Measurements from ENCODE around the gene VEGFC. TPM values are rescaled to one million over a fixed set of nuclear protein-coding genes. Genes with fewer than 3 reads are reported as not detected.

The VEGFC gene
- total RNA-seq, 2 donors from 2014 or later: not detected

DNA sequence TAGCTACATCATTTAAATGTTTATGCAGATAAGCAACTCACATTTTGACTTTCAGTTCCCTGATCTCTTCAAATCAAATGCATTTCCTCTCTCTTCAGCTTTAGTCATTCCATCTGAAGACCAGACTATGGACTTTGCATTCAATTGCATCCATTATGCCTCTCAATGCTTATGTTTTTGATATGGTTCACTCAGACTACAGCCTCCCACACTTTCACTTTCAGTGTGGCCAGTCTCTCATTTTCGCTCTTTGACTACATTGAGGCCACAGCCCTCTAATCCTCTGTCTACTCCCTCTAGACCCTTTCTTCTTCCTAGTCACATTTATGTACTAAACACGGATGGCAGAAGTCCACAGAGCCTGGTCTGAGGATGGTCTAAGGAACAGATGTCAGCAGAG lies 24.5 kb upstream of the VEGFC start:
- Mint-ChIP-seq H3K4me3 (no peak overlapping the region), H3K4me1 (ENCODE audit: low read depth) (no peaks in the 10 kb centered on the region), H3K27me3 (ENCODE audit: low read depth) (no peaks in the 10 kb centered on the region), H3K27ac (no peak overlapping the region), H3K9me3 (no peaks in the 10 kb centered on the region), H3K36me3 (ENCODE audit: insufficient read depth in 2 of 2) (no peaks in the 10 kb centered on the region)
- DNase-seq: no peak
- ATAC-seq (replicated peaks in 1 of 2): no peak

DNA sequence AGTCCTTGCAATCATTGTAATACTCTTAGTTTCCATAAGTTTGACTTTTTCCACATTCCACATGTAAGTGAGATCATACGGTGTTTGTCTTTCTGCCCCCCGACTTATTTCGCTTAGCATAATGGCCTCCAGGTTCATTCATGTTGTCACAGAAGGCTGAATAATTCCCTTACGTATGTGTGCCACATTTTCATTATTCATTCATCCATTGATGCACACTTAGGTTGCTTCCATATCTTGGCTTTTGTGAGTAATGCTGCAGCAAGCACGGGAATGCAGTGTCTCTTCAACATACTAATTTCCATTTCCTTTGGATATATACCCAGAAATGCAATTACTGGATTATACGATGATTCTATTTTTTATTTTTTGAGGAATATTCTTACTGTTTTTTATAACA lies 22.0 kb upstream of the VEGFC start:
- Mint-ChIP-seq H3K27ac (no peak overlapping the region), H3K36me3 (ENCODE audit: insufficient read depth in 2 of 2) (no peaks in the 10 kb centered on the region)

GRCh38 chr4:176810481-176811249 lies 17.9 kb upstream of the VEGFC start:
- Mint-ChIP-seq H3K9me3 (peaks cover 10 to 11% of the 10 kb centered on the region in 2 donors), H3K36me3 (ENCODE audit: insufficient read depth in 2 of 2) (peaks cover 0 to 2% of the 10 kb centered on the region in 2 donors), H3K27ac (no peak overlapping the region), H3K27me3 (ENCODE audit: low read depth) (no peaks in the 10 kb centered on the region), H3K4me1 (ENCODE audit: low read depth) (no peaks in the 10 kb centered on the region), H3K4me3 (no peak overlapping the region)
- ATAC-seq (replicated peaks in 1 of 2) (no peak), DNase-seq (no peak)

More for the DNA sequence above, 22.0 kb upstream of the VEGFC start:
- H3K4me1 Mint-ChIP-seq (ENCODE audit: low read depth): no peaks in the 10 kb centered on the region
- ATAC-seq (replicated peaks in 1 of 2) (no peak), DNase-seq (no peak)
- no peak overlapping the region for H3K4me3 Mint-ChIP-seq
- H3K9me3 Mint-ChIP-seq: no peaks in the 10 kb centered on the region
- H3K27me3 Mint-ChIP-seq (ENCODE audit: low read depth): no peaks in the 10 kb centered on the region

DNA sequence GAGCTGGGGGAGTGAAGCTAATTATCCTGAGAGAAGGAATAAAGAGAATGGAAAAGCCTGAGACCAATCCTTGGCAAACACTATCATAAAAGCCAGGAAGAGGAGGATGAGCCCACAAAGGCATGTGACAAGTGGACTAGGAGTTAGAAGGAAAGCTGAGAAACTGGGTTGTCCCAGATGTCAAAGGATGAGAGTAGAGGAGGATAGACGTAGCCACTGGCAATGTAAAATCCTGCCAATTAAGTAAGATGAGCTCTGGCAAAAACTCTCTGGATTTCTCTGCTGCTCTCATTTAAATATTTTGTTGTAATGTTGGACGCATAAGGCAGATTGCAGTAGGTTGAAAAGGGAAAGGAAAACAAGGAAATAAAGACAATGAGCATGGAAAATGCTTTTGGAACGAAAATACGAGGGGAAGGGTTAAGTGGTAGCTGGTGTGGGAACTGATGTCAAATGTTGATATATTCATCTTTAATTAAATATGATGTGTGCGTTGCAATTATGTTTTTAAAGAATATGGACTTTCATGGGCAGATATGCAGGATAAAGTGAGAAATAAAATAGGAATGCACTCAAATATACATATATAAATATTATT lies 14.2 kb upstream of the VEGFC start:
- H3K27me3 Mint-ChIP-seq (ENCODE audit: low read depth): no peaks in the 10 kb centered on the region
- peaks cover 10 to 11% of the 10 kb centered on the region in 2 donors for H3K9me3 Mint-ChIP-seq
- no peak overlapping the region for H3K4me3 Mint-ChIP-seq
- H3K36me3 Mint-ChIP-seq (ENCODE audit: insufficient read depth in 2 of 2): peaks cover 0 to 2% of the 10 kb centered on the region in 2 donors
- no peak overlapping the region for H3K27ac Mint-ChIP-seq
- H3K4me1 Mint-ChIP-seq (ENCODE audit: low read depth): no peaks in the 10 kb centered on the region
- ATAC-seq (replicated peaks in 1 of 2) (no peak), DNase-seq (no peak)

DNA sequence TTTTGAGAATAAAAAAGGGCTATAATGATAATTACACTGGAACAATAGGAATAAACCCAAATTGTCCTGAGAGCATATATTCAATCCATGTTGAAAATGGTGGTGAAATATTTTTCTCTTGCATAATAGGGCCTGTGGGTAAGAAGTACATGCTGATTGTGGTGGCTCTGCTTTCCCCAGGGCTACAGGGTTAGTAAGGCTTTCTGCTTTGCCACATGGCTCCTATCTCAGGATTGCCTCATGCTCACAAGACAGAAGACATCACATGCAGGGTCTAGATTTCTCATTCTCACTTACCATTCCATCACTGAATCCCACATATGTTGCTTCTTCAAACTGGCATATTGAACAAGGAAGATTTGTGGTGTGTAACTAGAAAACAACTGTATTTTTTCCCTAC lies 12.4 kb upstream of the VEGFC start:
- H3K27me3 Mint-ChIP-seq (ENCODE audit: low read depth): no peaks in the 10 kb centered on the region
- no peak overlapping the region for H3K4me3 Mint-ChIP-seq
- no peak overlapping the region for H3K27ac Mint-ChIP-seq
- no peaks in the 10 kb centered on the region for H3K4me1 Mint-ChIP-seq (ENCODE audit: low read depth)
- DNase-seq: no peak
- peaks cover 0 to 2% of the 10 kb centered on the region in 2 donors for H3K36me3 Mint-ChIP-seq (ENCODE audit: insufficient read depth in 2 of 2)
- no peak for ATAC-seq (replicated peaks in 1 of 2)
- peaks cover 10 to 11% of the 10 kb centered on the region in 2 donors for H3K9me3 Mint-ChIP-seq

DNA sequence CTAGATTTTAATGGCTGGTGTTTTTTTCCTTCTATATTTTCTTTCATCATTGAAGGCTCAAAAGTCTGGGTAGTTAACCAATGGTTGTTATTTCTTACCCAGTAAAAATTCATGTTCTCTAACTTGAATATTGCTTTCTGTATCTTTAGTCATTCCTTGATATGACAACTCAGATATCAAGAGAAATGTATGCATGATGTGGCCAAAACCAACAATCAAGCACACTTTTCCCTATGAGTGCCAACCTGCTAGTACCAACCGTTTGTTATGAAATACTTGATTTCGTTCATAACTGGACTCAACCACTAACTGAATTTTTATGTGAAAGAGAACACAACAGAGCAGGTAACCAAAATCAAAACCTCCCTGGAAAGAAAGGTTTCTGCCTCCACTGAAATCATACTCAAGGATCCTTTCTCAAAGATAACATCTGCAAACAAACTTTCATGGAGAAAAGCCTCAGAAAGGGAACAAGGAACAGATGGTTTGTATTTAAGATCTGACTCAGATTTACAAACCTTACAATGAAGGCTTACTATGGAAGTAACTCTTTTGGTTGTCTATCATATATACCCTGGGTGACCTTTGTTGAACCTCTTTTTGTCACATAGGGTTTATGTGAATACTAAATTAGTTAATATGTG lies 8.3 kb upstream of the VEGFC start:
- Mint-ChIP-seq H3K36me3 (ENCODE audit: insufficient read depth in 2 of 2) (no peaks in the 10 kb centered on the region), H3K9me3 (peaks cover 0 to 1% of the 10 kb centered on the region in 2 donors), H3K4me3 (no peak overlapping the region), H3K4me1 (ENCODE audit: low read depth) (no peaks in the 10 kb centered on the region), H3K27me3 (ENCODE audit: low read depth) (peaks cover 6% of the 10 kb centered on the region), H3K27ac (no peak overlapping the region)
- DNase-seq (no peak), ATAC-seq (replicated peaks in 1 of 2) (no peak)

DNA sequence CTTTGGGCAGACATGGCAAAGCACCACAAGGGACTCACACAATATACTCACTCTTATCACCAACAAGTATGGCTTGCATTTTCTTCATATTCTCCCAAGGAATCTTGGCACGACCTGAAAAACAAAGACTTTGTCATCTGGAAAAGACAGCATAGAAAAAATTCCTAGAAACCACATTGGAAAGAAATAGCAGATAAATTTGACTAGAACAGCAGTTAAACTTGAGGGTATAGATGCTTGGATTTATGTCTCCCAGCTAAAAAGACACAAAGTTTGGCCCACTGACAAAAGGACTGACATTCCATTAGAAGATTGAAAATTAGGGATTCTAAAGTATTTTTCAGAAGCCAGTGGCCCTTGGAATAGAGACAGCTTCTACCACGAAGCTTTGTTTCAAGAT lies 6.9 kb upstream of the VEGFC start:
- H3K27ac Mint-ChIP-seq: no peak overlapping the region
- no peak overlapping the region for H3K4me3 Mint-ChIP-seq
- no peak for ATAC-seq (replicated peaks in 1 of 2)
- peaks cover 0 to 1% of the 10 kb centered on the region in 2 donors for H3K9me3 Mint-ChIP-seq
- no peaks in the 10 kb centered on the region for H3K4me1 Mint-ChIP-seq (ENCODE audit: low read depth)
- H3K36me3 Mint-ChIP-seq (ENCODE audit: insufficient read depth in 2 of 2): no peaks in the 10 kb centered on the region
- H3K27me3 Mint-ChIP-seq (ENCODE audit: low read depth): peaks cover 7% of the 10 kb centered on the region
- no peak for DNase-seq

GRCh38 chr4:176798540-176798939 lies 5.8 kb upstream of the VEGFC start:
- DNase-seq (no peak), ATAC-seq (replicated peaks in 1 of 2) (no peak)
- Mint-ChIP-seq H3K27me3 (ENCODE audit: low read depth) (peaks cover 19% of the 10 kb centered on the region), H3K36me3 (ENCODE audit: insufficient read depth in 2 of 2) (no peaks in the 10 kb centered on the region), H3K4me3 (no peak overlapping the region), H3K27ac (no peak overlapping the region), H3K4me1 (ENCODE audit: low read depth) (no peaks in the 10 kb centered on the region), H3K9me3 (peaks cover 0 to 1% of the 10 kb centered on the region in 2 donors)

GRCh38 chr4:176795441-176795840 lies 2.7 kb upstream of the VEGFC start:
- Mint-ChIP-seq H3K9me3 (peaks cover 0 to 1% of the 10 kb centered on the region in 2 donors), H3K36me3 (ENCODE audit: insufficient read depth in 2 of 2) (peaks cover 0 to 3% of the 10 kb centered on the region in 2 donors), H3K4me3 (no peak overlapping the region), H3K4me1 (ENCODE audit: low read depth) (peaks cover 6% of the 10 kb centered on the region), H3K27me3 (ENCODE audit: low read depth) (peaks cover 36% of the 10 kb centered on the region), H3K27ac (no peak overlapping the region)
- DNase-seq (no peak), ATAC-seq (replicated peaks in 1 of 2) (no peak)

DNA sequence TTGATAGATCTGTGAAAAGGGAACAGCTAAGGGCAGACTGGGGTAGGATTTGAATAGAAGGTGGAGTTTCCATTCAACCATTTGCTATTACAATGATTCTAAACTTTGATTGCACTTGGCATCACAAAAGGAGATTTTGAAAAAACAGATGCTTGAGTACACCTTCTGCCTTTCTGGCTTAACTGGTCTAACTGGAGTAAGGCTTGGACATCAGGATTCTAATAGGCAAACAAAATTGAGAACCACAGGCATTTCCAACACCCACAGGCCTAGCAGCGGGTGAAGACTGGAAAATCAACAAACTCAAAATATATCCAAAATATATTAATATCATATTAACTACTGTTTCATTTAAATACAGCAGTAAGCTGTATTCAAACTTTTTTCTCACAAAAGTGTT lies 1.9 kb upstream of the VEGFC start:
- H3K27ac Mint-ChIP-seq: no peak overlapping the region
- H3K4me1 Mint-ChIP-seq (ENCODE audit: low read depth): peaks cover 6% of the 10 kb centered on the region
- peaks cover 0 to 1% of the 10 kb centered on the region in 2 donors for H3K9me3 Mint-ChIP-seq
- no peak for ATAC-seq (replicated peaks in 1 of 2)
- H3K36me3 Mint-ChIP-seq (ENCODE audit: insufficient read depth in 2 of 2): peaks cover 0 to 3% of the 10 kb centered on the region in 2 donors
- H3K27me3 Mint-ChIP-seq (ENCODE audit: low read depth): peaks cover 42% of the 10 kb centered on the region
- no peak for DNase-seq
- H3K4me3 Mint-ChIP-seq: no peak overlapping the region

DNA sequence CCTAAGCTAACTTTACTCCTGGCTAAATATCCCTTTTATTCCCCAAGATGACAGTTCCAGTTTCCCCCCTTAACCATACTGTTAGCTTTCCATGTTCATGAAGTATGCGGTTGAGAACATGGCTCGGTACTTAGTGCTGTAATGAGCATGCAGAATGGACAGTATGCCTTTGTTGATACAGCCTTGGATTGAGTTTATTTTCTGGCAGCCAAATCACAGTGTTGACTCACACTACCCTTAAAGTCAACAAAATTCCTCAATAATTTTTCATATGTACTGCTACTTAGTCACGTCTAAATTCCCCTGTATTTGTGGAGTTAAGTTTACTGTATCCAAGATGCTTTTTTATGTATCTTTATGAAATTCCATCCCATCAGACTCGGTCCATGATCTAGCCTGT lies 1.4 kb upstream of the VEGFC start:
- ATAC-seq (replicated peaks in 1 of 2): no peak
- peaks cover 6% of the 10 kb centered on the region for H3K4me1 Mint-ChIP-seq (ENCODE audit: low read depth)
- no peak for DNase-seq
- H3K4me3 Mint-ChIP-seq: peak overlapping the region in 1 of 2 donors; percentile 29
- no peak overlapping the region for H3K27ac Mint-ChIP-seq
- H3K27me3 Mint-ChIP-seq (ENCODE audit: low read depth): peaks cover 47% of the 10 kb centered on the region
- peaks cover 0 to 1% of the 10 kb centered on the region in 2 donors for H3K9me3 Mint-ChIP-seq
- peaks cover 0 to 3% of the 10 kb centered on the region in 2 donors for H3K36me3 Mint-ChIP-seq (ENCODE audit: insufficient read depth in 2 of 2)

DNA sequence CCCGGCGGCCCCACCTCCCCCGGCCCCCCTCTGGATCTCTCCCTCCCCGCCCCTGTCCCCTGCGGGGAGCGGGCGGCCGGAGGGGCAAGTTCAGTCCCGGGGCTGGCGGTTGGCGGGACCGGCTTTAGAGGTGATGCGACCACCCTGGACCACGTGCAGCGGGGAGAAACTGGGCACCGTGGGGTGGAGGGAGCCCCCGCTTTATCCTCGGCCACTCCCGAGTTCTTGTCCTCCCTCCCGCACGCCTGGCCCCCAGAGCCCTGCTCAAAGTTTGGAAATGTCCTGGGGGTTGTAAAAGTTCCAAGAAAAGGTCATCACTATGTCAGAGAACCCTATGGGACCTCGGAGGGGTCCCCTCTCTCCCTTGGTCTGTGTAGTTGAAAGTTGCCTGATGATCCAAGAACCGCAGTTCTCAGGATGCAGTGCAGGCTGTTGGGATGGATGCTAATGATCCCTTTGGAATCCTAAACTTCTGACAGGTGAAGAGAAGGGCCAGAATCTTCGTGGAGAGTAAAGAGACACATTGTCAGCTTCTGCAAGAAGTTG lies 411 bp upstream of the VEGFC start:
- no peak for DNase-seq
- ATAC-seq (replicated peaks in 1 of 2): no peak
- Mint-ChIP-seq H3K4me1 (ENCODE audit: low read depth) (peaks cover 6% of the 10 kb centered on the region), H3K9me3 (peaks cover 0 to under 1% of the 10 kb centered on the region in 2 donors), H3K4me3 (peak overlapping the region; percentile 54 to 75), H3K27ac (no peak overlapping the region), H3K36me3 (ENCODE audit: insufficient read depth in 2 of 2) (peaks cover 0 to 3% of the 10 kb centered on the region in 2 donors), H3K27me3 (ENCODE audit: low read depth) (peaks cover 52% of the 10 kb centered on the region)

Data from activated T-cell treated with anti-CD3 and anti-CD28 coated beads, Interleukin-2, amount 50 U/mL, for 72 hours (primary cell).